IMR-90 (cell line): ENCODE measurements around the gene EZR. TPM values are rescaled to one million over a fixed set of nuclear protein-coding genes. Genes with fewer than 3 reads are reported as not detected.
A peak's percentile ranks its signal among the peaks of the same experiment; 100 is the strongest.
"Not testable (repeated sequence)": the region's sequence is repeated elsewhere in the genome, so short reads cannot be mapped to it uniquely, and the experiment has no call there.

Experiments
- ATAC-seq: fragments of 200-7000 bp; cut with Tn5 transposase; 2 replicates; pipeline ENCODE4 v1.9.1; 2020; ENCODE audit warnings: low read depth, mild to moderate bottlenecking, moderate library complexity
- BruUV-seq: library from RNA; stranded (reverse); fragments of 400-500 nt; replicated peaks from 2 replicates; lab custom pipeline; 2021; lab: Mats Ljungman, UMichigan
- CTCF ChIA-PET: fragments of 300-600 bp; formaldehyde crosslinking; extraction: SDS; loops from one replicate; lab custom pipeline; 2021; ENCODE audit warnings: antibody characterized with exemption; lab: Yijun Ruan, JAX
- POLR2A ChIA-PET: fragments of 300-600 bp; sonication (Branson Sonifier 250); formaldehyde crosslinking; loops from one replicate; lab custom pipeline; 2022; ENCODE audit warnings: antibody characterized with exemption; ENCODE audit not compliant: unreplicated experiment; lab: Charles Lee
- DNase-seq: peaks from one replicate; pipeline ENCODE4 v3.0.0; 2013
- H2AFZ ChIP-seq: replicated peaks from 2 replicates; pipeline ENCODE3; 2013; ENCODE audit warnings: low read length, mild to moderate bottlenecking; ENCODE audit not compliant: poor library complexity
- H2AK5ac ChIP-seq: 2 replicates; pipeline ENCODE4 v1.6.1; 2013; ENCODE audit warnings: low read depth, low read length, inconsistent platforms
- H2AK9ac ChIP-seq: replicated peaks from 2 replicates; pipeline ENCODE3; 2013; ENCODE audit warnings: mild to moderate bottlenecking, low read depth, low read length, moderate library complexity; ENCODE audit not compliant: poor library complexity
- H2BK120ac ChIP-seq: 2 replicates; pipeline ENCODE4 v1.6.1; 2013; ENCODE audit warnings: low read depth, low read length, inconsistent platforms
- H2BK15ac ChIP-seq: 3 replicates; pipeline ENCODE4 v1.6.1; 2013; ENCODE audit warnings: low read depth, low read length, inconsistent platforms
- H2BK20ac ChIP-seq: 2 replicates; pipeline ENCODE4 v1.6.1; 2013; ENCODE audit warnings: low read depth, mild to moderate bottlenecking, inconsistent platforms, low read length, moderate library complexity
- H2BK5ac ChIP-seq: 2 replicates; pipeline ENCODE4 v1.6.1; 2013; ENCODE audit warnings: mild to moderate bottlenecking, low read depth, low read length, inconsistent platforms; ENCODE audit not compliant: poor library complexity, severe bottlenecking
- H3K14ac ChIP-seq: replicated peaks from 2 replicates; pipeline ENCODE4 v1.6.1; 2013; ENCODE audit warnings: low read depth, low read length, inconsistent platforms
- H3K18ac ChIP-seq: 2 replicates; pipeline ENCODE4 v1.6.1; 2013; ENCODE audit warnings: low read depth, low read length, control low read depth
- H3K23ac ChIP-seq: 2 replicates; pipeline ENCODE4 v1.6.1; 2013; ENCODE audit warnings: low read depth, low read length, inconsistent platforms
- H3K27ac ChIP-seq: 2 replicates; pipeline ENCODE4 v1.5.1; 2013; ENCODE audit warnings: mild to moderate bottlenecking, control low read depth, low read length; ENCODE audit not compliant: insufficient read depth
- H3K27me3 ChIP-seq: 2 replicates; pipeline ENCODE4 v1.6.1; 2013; ENCODE audit warnings: low read length; ENCODE audit not compliant: control insufficient read depth, insufficient read depth
- H3K36me3 ChIP-seq: 2 replicates; pipeline ENCODE4 v1.6.1; 2013; ENCODE audit warnings: low read length, mixed read lengths; ENCODE audit not compliant: control insufficient read depth, insufficient read depth
- H3K4ac ChIP-seq: 2 replicates; pipeline ENCODE4 v1.6.1; 2013; ENCODE audit warnings: low read depth, low read length, inconsistent platforms
- H3K4me1 ChIP-seq: 2 replicates; pipeline ENCODE4 v1.6.1; 2013; ENCODE audit warnings: low read length, mixed read lengths; ENCODE audit not compliant: control insufficient read depth, insufficient read depth
- H3K4me2 ChIP-seq: 2 replicates; pipeline ENCODE4 v1.6.1; 2013; ENCODE audit warnings: low read depth, mild to moderate bottlenecking, control low read depth, low read length, moderate library complexity
- H3K4me3 ChIP-seq: 2 replicates; pipeline ENCODE4 v1.5.1; 2013; ENCODE audit warnings: low read depth, mild to moderate bottlenecking, control low read depth, low read length, moderate library complexity; ENCODE audit not compliant: insufficient read depth
- H3K56ac ChIP-seq: 2 replicates; pipeline ENCODE4 v1.6.1; 2013; ENCODE audit warnings: low read length, inconsistent platforms; ENCODE audit not compliant: insufficient read depth; ENCODE audit errors: extremely low read depth
- H3K79me1 ChIP-seq, 2 experiments: 2 replicates each; pipeline ENCODE4 v1.6.1; 2013; ENCODE audit warnings: low read length in 2 of 2, inconsistent platforms in 1 of 2, low read depth in 1 of 2
- H3K9ac ChIP-seq: 2 replicates; pipeline ENCODE4 v1.6.1; 2013; ENCODE audit warnings: low read depth, low read length, control low read depth
- H3K9me1 ChIP-seq: 2 replicates; pipeline ENCODE4 v1.6.1; 2013; ENCODE audit warnings: low read length, inconsistent platforms; ENCODE audit not compliant: insufficient read depth
- H3K9me3 ChIP-seq: 2 replicates; pipeline ENCODE4 v1.6.1; 2013; ENCODE audit warnings: low read length; ENCODE audit not compliant: control insufficient read depth, insufficient read depth
- H4K20me1 ChIP-seq: 2 replicates; pipeline ENCODE4 v1.6.1; 2013; ENCODE audit warnings: low read length, inconsistent platforms; ENCODE audit not compliant: insufficient read depth
- H4K5ac ChIP-seq: 2 replicates; pipeline ENCODE4 v1.6.1; 2013; ENCODE audit warnings: mild to moderate bottlenecking, low read depth, low read length, control low read depth
- H4K8ac ChIP-seq, 2 experiments: 2 replicates each; pipeline ENCODE4 v1.6.1; 2013; ENCODE audit warnings: low read depth in 2 of 2, low read length in 2 of 2, control low read depth in 1 of 2, inconsistent platforms in 1 of 2
- H4K91ac ChIP-seq: 2 replicates; pipeline ENCODE4 v1.6.1; 2013; ENCODE audit warnings: low read depth, low read length, inconsistent platforms; ENCODE audit not compliant: insufficient read depth
- WGBS, 2 experiments: methylation state at CpG; one replicate each; pipeline versions ENCODE4 v1.1.5 to v1.1.7; 2013; ENCODE audit warnings: missing lambda C conversion rate in 2 of 2; ENCODE audit not compliant: insufficient read length in 1 of 2; ENCODE audit errors: extremely low coverage in 2 of 2; 5-methylcytosine and 5-hydroxymethylcytosine counted together
- dilution Hi-C: fragments of 300-500 bp; cut with HindIII; formaldehyde crosslinking; loops from one replicate; pipeline ENCODE4 v1.14.3; 2018; ENCODE audit warnings: low sequenced_read_pairs; ENCODE audit not compliant: unreplicated experiment
- in situ Hi-C: fragments of 300-500 bp; cut with MboI; formaldehyde crosslinking; loops from 3 replicates; pipeline ENCODE4 v1.14.3; 2019; ENCODE audit warnings: low sequenced_read_pairs, inconsistent platforms, mixed read lengths
- intact Hi-C: fragments of 100-400 bp; cut with micrococcal nuclease; formaldehyde crosslinking; loops from 2 replicates; pipeline ENCODE4 v1.10.0; 2022
- polyA plus RNA-seq, 3 experiments: library from polyadenylated mRNA; depleted of rRNA; stranded (reverse); fragments of >200 nt; gene quantifications; 2 replicates each; pipeline ENCODE4 v1.2.3, GENCODE V29; 2012; ENCODE audit warnings: low replicate concordance in 1 of 3
- total RNA-seq: library from RNA; depleted of rRNA; stranded (reverse); fragments of >200 nt; gene quantifications from 2 replicates; pipeline ENCODE4 v1.2.3, GENCODE V29; 2012
- TF ChIP-seq, protein P1 (sequence below): fragments of 150-350 bp; IDR thresholded peaks from 2 replicates; pipeline ENCODE4 v1.6.1; 2017; ENCODE audit warnings: mild to moderate bottlenecking, antibody characterized with exemption, low read length, low read depth

The EZR gene
- total and polyA plus RNA-seq, 2 of the 4 experiments (the other 2 are of a cell fraction), result 83.8 to 145 TPM

GRCh38 chr6:158825038-158825950, 6.1 kb upstream of the EZR start:
- H2AK5ac ChIP-seq, result no peak overlapping the region
- in situ Hi-C loops, result no loop called here
- BruUV-seq, result no TSS peak
- H3K27me3 ChIP-seq, result no peaks in the 10 kb centered on the region
- peak; percentile 46 for ATAC-seq
- peaks cover 4% of the 10 kb centered on the region for H3K9me1 ChIP-seq
- peaks cover 6% of the 10 kb centered on the region; the same call in 1 of the 2 replicates for H3K4me1 ChIP-seq
- H3K36me3 ChIP-seq, result no peaks in the 10 kb centered on the region
- H4K20me1 ChIP-seq, result no peaks in the 10 kb centered on the region
- H2BK20ac ChIP-seq, result no peak overlapping the region
- H3K56ac ChIP-seq, result no peak overlapping the region
- peak overlapping the region; percentile 5; the same call in 1 of the 2 replicates for H2BK120ac ChIP-seq
- TF ChIP-seq, protein P1, sequence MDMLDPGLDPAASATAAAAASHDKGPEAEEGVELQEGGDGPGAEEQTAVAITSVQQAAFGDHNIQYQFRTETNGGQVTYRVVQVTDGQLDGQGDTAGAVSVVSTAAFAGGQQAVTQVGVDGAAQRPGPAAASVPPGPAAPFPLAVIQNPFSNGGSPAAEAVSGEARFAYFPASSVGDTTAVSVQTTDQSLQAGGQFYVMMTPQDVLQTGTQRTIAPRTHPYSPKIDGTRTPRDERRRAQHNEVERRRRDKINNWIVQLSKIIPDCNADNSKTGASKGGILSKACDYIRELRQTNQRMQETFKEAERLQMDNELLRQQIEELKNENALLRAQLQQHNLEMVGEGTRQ, result no peak
- H3K79me1 ChIP-seq, result no peaks in the 10 kb centered on the region
- H3K4ac ChIP-seq, result no peak overlapping the region
- H3K9ac ChIP-seq, result peak overlapping the region; percentile 21; the same call in 1 of the 2 replicates
- CTCF ChIA-PET, result no interaction called here
- peak overlapping the region; percentile 82 for H2AFZ ChIP-seq
- peak overlapping the region; percentile 48; the same call in 1 of the 2 replicates for H3K23ac ChIP-seq
- H3K18ac ChIP-seq, result peak overlapping the region; percentile 6; the same call in 1 of the 2 replicates
- no peak overlapping the region for H3K4me3 ChIP-seq
- H3K27ac ChIP-seq, result peak overlapping the region; percentile 52; the same call in 1 of the 2 replicates
- H3K14ac ChIP-seq, result peak overlapping the region; percentile 26
- peak overlapping the region; percentile 56; the same call in 1 of the 2 replicates for H3K4me2 ChIP-seq
- 100% methylated on average over 2 of the region's 13 CpGs; no CpG with 5 or more reads in 1 of the 2 experiments for WGBS, 2 experiments
- peak overlapping the region; percentile 2; the same call in 1 of the 2 replicates for H4K5ac ChIP-seq
- POLR2A ChIA-PET, result no interaction called here
- intact Hi-C loops, result no loop called here
- no peak overlapping the region for H2AK9ac ChIP-seq
- no peaks in the 10 kb centered on the region for H3K9me3 ChIP-seq
- no peak overlapping the region for H2BK15ac ChIP-seq
- H2BK5ac ChIP-seq, result no peak overlapping the region
- dilution Hi-C loops, result no loop called here
- no peak overlapping the region for H4K91ac ChIP-seq
- no peak for DNase-seq
- H4K8ac ChIP-seq, result peak overlapping the region in 1 of 2 experiments; percentile 51; a peak in 2 of 4 replicates

GRCh38 chr6:158823616-158824015, 4.4 kb upstream of the EZR start:
- H3K36me3 ChIP-seq, result not testable (repeated sequence)

More at GRCh38 chr6:158823616-158824015, 4.4 kb upstream of the EZR start:
- H3K79me1 ChIP-seq, H3K4me2 ChIP-seq, H2AK5ac ChIP-seq, H3K9me1 ChIP-seq, H3K9ac ChIP-seq, H4K8ac ChIP-seq, intact Hi-C loops, H3K4me1 ChIP-seq, H2BK20ac ChIP-seq, H2BK5ac ChIP-seq, H3K27ac ChIP-seq, POLR2A ChIA-PET, H3K4ac ChIP-seq, H3K9me3 ChIP-seq, BruUV-seq, H3K14ac ChIP-seq, H3K23ac ChIP-seq, ATAC-seq, DNase-seq, H2BK15ac ChIP-seq, H2AK9ac ChIP-seq, H3K4me3 ChIP-seq, H2AFZ ChIP-seq, dilution Hi-C loops, H3K56ac ChIP-seq, H4K5ac ChIP-seq, H4K91ac ChIP-seq, H3K27me3 ChIP-seq, H2BK120ac ChIP-seq, H3K18ac ChIP-seq, H4K20me1 ChIP-seq, in situ Hi-C loops: not testable (repeated sequence)
- no CpG with 5 or more reads among the region's 4 CpGs for WGBS, 2 experiments
- CTCF ChIA-PET, result interaction anchor here (1.1 kb wide), 1 partner anchor 31 kb away, joined by 3 read pairs; no protein-coding TSS in a partner anchor
